ENCODE data around the gene ARMC12.
"Not testable (repeated sequence)": the region's sequence is repeated elsewhere in the genome, so short reads cannot be mapped to it uniquely, and the experiment has no call there.

ARMC12 gene

DNA sequence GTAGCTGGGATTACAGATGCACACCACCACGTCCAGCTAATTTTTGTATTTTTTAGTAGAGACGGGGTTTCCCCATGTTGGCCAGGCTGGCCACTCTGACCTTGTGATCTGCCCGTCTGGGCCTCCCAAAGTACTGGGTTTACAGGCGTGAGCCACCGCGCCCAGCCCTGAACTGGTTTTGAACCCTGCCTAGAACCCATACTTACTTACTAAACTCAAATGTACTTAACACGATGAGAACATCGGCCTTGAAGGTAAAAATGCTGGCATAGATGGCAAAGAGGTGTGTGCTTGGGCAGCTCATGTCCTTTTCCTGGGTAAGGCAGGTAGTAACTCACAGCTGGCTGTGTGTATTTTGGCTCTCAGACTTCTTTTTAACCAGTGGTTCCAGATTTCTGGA, 3.2 kb upstream of the ARMC12 start:
- Histone ChIP-seq H3K4me1 (ENCODE audit: control insufficient read depth in 2 of 2, insufficient read depth in 2 of 2, low read length in 2 of 2) (peaks cover 30 to 41% of the 10 kb centered on the region in 2 donors), H3K9ac (ENCODE audit: low read depth in 1 of 2, low read length in 2 of 2) (peak overlapping the region in 1 of 2 donors; percentile 8)

DNA sequence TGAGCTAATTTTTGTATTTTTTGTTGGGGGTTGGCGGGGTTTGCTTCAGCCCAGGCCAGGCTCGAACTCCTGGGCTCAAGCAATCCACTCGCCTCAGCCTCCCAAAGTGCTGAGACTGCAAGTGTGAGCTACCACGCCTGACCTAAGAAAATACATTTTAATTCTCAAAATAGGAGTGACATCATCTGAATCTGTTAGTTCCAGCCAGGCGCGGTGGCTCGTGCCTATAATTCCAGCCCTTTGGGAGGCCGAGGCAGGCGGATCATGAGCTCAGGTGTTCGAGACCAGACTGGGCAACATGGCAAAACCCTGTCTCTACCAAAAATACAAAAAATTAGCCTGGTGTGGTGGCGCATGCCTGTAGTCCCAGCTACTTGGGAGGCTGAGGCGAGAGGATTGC, 2.5 kb upstream of the ARMC12 start:
- not testable (repeated sequence) for H3K27me3 ChIP-seq (ENCODE audit: control insufficient read depth in 2 of 2, insufficient read depth in 2 of 2, low read length in 2 of 2); H3K27ac ChIP-seq (ENCODE audit: low read depth in 2 of 2, low read length in 2 of 2); H3K36me3 ChIP-seq (ENCODE audit: control insufficient read depth in 2 of 2, insufficient read depth in 2 of 2, low read length in 2 of 2); H3K9me3 ChIP-seq (ENCODE audit: control insufficient read depth in 2 of 2, low read length in 2 of 2); H3K4me3 ChIP-seq (ENCODE audit: low read length in 2 of 2)
- Histone ChIP-seq H3K4me1 (ENCODE audit: control insufficient read depth in 2 of 2, insufficient read depth in 2 of 2, low read length in 2 of 2) (peaks cover 24 to 34% of the 10 kb centered on the region in 2 donors), H3K9ac (ENCODE audit: low read depth in 1 of 2, low read length in 2 of 2) (peak overlapping the region in 1 of 2 donors; percentile 19)

More for the DNA sequence above, 3.2 kb upstream of the ARMC12 start:
- Histone ChIP-seq H3K9me3 (ENCODE audit: control insufficient read depth in 2 of 2, low read length in 2 of 2) (no peaks in the 10 kb centered on the region), H3K27ac (ENCODE audit: low read depth in 2 of 2, low read length in 2 of 2) (peak overlapping the region in 1 of 2 donors; percentile 2), H3K4me3 (ENCODE audit: low read length in 2 of 2) (no peak overlapping the region), H3K27me3 (ENCODE audit: control insufficient read depth in 2 of 2, insufficient read depth in 2 of 2, low read length in 2 of 2) (no peaks in the 10 kb centered on the region), H3K36me3 (ENCODE audit: control insufficient read depth in 2 of 2, insufficient read depth in 2 of 2, low read length in 2 of 2) (no peaks in the 10 kb centered on the region)

DNA sequence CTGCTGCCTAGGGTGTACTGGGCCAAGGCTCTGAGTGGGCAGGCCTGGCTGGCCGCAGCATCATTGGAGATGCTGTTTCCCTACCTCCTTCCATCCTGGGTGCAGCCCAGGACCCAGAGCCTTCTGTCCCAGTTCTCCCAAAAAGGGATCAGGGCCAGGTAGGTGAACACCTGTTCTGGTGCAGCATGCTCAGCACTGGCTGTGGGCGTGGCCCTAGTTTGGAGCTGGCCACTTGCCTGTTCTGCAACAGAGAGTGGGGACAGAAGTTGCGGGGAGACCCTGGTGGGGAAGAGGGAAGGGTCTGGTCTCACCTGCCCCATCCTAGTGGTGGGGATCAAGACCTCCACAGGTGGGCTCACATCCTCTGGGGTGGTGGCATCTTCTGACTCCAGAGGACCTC, 1.4 kb upstream of the ARMC12 start:
- peaks cover 20 to 30% of the 10 kb centered on the region in 2 donors for H3K4me1 ChIP-seq (ENCODE audit: control insufficient read depth in 2 of 2, insufficient read depth in 2 of 2, low read length in 2 of 2)
- H3K27ac ChIP-seq (ENCODE audit: low read depth in 2 of 2, low read length in 2 of 2): no peak overlapping the region
- no peaks in the 10 kb centered on the region for H3K9me3 ChIP-seq (ENCODE audit: control insufficient read depth in 2 of 2, low read length in 2 of 2)
- no peak overlapping the region for H3K4me3 ChIP-seq (ENCODE audit: low read length in 2 of 2)
- H3K9ac ChIP-seq (ENCODE audit: low read depth in 1 of 2, low read length in 2 of 2): peak overlapping the region in 1 of 2 donors; percentile 12
- no peaks in the 10 kb centered on the region for H3K36me3 ChIP-seq (ENCODE audit: control insufficient read depth in 2 of 2, insufficient read depth in 2 of 2, low read length in 2 of 2)
- no peaks in the 10 kb centered on the region for H3K27me3 ChIP-seq (ENCODE audit: control insufficient read depth in 2 of 2, insufficient read depth in 2 of 2, low read length in 2 of 2)

- no peak overlapping the region for H3K27ac ChIP-seq (ENCODE audit: low read depth in 2 of 2, low read length in 2 of 2)
Observed at GRCh38 chr6:35736253-35736894, 458 bp upstream of the ARMC12 start.

GRCh38 chr6:35737413-35738211, 780 bp downstream of the ARMC12 start:
- Histone ChIP-seq H3K4me3 (ENCODE audit: low read length in 2 of 2) (no peak overlapping the region), H3K27ac (ENCODE audit: low read depth in 2 of 2, low read length in 2 of 2) (no peak overlapping the region), H3K27me3 (ENCODE audit: control insufficient read depth in 2 of 2, insufficient read depth in 2 of 2, low read length in 2 of 2) (no peaks in the 10 kb centered on the region), H3K9ac (ENCODE audit: low read depth in 1 of 2, low read length in 2 of 2) (no peak overlapping the region), H3K4me1 (ENCODE audit: control insufficient read depth in 2 of 2, insufficient read depth in 2 of 2, low read length in 2 of 2) (peaks cover 9 to 13% of the 10 kb centered on the region in 2 donors), H3K9me3 (ENCODE audit: control insufficient read depth in 2 of 2, low read length in 2 of 2) (no peaks in the 10 kb centered on the region), H3K36me3 (ENCODE audit: control insufficient read depth in 2 of 2, insufficient read depth in 2 of 2, low read length in 2 of 2) (no peaks in the 10 kb centered on the region)

More at GRCh38 chr6:35736253-35736894, 458 bp upstream of the ARMC12 start:
- Histone ChIP-seq H3K4me3 (ENCODE audit: low read length in 2 of 2) (no peak overlapping the region), H3K36me3 (ENCODE audit: control insufficient read depth in 2 of 2, insufficient read depth in 2 of 2, low read length in 2 of 2) (no peaks in the 10 kb centered on the region), H3K9me3 (ENCODE audit: control insufficient read depth in 2 of 2, low read length in 2 of 2) (no peaks in the 10 kb centered on the region), H3K9ac (ENCODE audit: low read depth in 1 of 2, low read length in 2 of 2) (no peak overlapping the region), H3K4me1 (ENCODE audit: control insufficient read depth in 2 of 2, insufficient read depth in 2 of 2, low read length in 2 of 2) (peaks cover 14 to 22% of the 10 kb centered on the region in 2 donors), H3K27me3 (ENCODE audit: control insufficient read depth in 2 of 2, insufficient read depth in 2 of 2, low read length in 2 of 2) (no peaks in the 10 kb centered on the region)

GRCh38 chr6:35739645-35740524, 3.1 kb downstream of the ARMC12 start:
- Histone ChIP-seq H3K36me3 (ENCODE audit: control insufficient read depth in 2 of 2, insufficient read depth in 2 of 2, low read length in 2 of 2) (no peaks in the 10 kb centered on the region), H3K9ac (ENCODE audit: low read depth in 1 of 2, low read length in 2 of 2) (no peak overlapping the region), H3K27me3 (ENCODE audit: control insufficient read depth in 2 of 2, insufficient read depth in 2 of 2, low read length in 2 of 2) (no peaks in the 10 kb centered on the region), H3K4me3 (ENCODE audit: low read length in 2 of 2) (no peak overlapping the region), H3K27ac (ENCODE audit: low read depth in 2 of 2, low read length in 2 of 2) (peak overlapping the region; percentile 23 to 36), H3K4me1 (ENCODE audit: control insufficient read depth in 2 of 2, insufficient read depth in 2 of 2, low read length in 2 of 2) (peaks cover 7% of the 10 kb centered on the region in 2 donors), H3K9me3 (ENCODE audit: control insufficient read depth in 2 of 2, low read length in 2 of 2) (no peaks in the 10 kb centered on the region)

GRCh38 chr6:35742842-35743241, 6.0 kb downstream of the ARMC12 start:
- H3K9me3 ChIP-seq (ENCODE audit: control insufficient read depth in 2 of 2, low read length in 2 of 2): no peaks in the 10 kb centered on the region
- H3K36me3 ChIP-seq (ENCODE audit: control insufficient read depth in 2 of 2, insufficient read depth in 2 of 2, low read length in 2 of 2): no peaks in the 10 kb centered on the region
- H3K4me3 ChIP-seq (ENCODE audit: low read length in 2 of 2): no peak overlapping the region
- no peak overlapping the region for H3K27ac ChIP-seq (ENCODE audit: low read depth in 2 of 2, low read length in 2 of 2)
- peaks cover 7% of the 10 kb centered on the region in 2 donors for H3K4me1 ChIP-seq (ENCODE audit: control insufficient read depth in 2 of 2, insufficient read depth in 2 of 2, low read length in 2 of 2)
- no peaks in the 10 kb centered on the region for H3K27me3 ChIP-seq (ENCODE audit: control insufficient read depth in 2 of 2, insufficient read depth in 2 of 2, low read length in 2 of 2)
- H3K9ac ChIP-seq (ENCODE audit: low read depth in 1 of 2, low read length in 2 of 2): no peak overlapping the region

GRCh38 chr6:35745509-35745908, 8.7 kb downstream of the ARMC12 start:
- Histone ChIP-seq H3K27me3 (ENCODE audit: control insufficient read depth in 2 of 2, insufficient read depth in 2 of 2, low read length in 2 of 2) (no peaks in the 10 kb centered on the region), H3K4me1 (ENCODE audit: control insufficient read depth in 2 of 2, insufficient read depth in 2 of 2, low read length in 2 of 2) (no peaks in the 10 kb centered on the region), H3K9ac (ENCODE audit: low read depth in 1 of 2, low read length in 2 of 2) (no peak overlapping the region), H3K36me3 (ENCODE audit: control insufficient read depth in 2 of 2, insufficient read depth in 2 of 2, low read length in 2 of 2) (no peaks in the 10 kb centered on the region), H3K9me3 (ENCODE audit: control insufficient read depth in 2 of 2, low read length in 2 of 2) (no peaks in the 10 kb centered on the region), H3K4me3 (ENCODE audit: low read length in 2 of 2) (no peak overlapping the region), H3K27ac (ENCODE audit: low read depth in 2 of 2, low read length in 2 of 2) (no peak overlapping the region)

DNA sequence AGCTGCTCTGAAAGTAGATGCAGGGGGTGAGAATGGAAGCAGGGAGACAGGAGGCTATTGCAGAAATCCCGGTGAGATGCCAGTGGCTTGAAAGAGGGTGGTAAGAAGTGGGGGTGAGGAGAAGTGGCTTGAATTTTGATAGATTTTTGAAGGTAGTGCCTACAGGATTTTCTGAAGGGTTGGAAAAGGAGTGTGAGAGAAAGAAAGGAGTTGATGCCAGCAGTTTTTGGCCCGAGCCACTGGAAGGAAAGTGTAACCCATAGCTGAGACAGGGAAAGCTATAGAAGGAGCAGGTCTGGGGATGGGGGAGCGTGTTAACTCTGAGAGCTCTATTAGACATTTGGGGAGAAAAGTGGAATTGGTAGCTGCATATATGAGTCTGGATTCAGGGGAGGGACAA, 9.7 kb downstream of the ARMC12 start:
- Histone ChIP-seq H3K9me3 (ENCODE audit: control insufficient read depth in 2 of 2, low read length in 2 of 2) (no peaks in the 10 kb centered on the region), H3K9ac (ENCODE audit: low read depth in 1 of 2, low read length in 2 of 2) (no peak overlapping the region), H3K36me3 (ENCODE audit: control insufficient read depth in 2 of 2, insufficient read depth in 2 of 2, low read length in 2 of 2) (no peaks in the 10 kb centered on the region), H3K27me3 (ENCODE audit: control insufficient read depth in 2 of 2, insufficient read depth in 2 of 2, low read length in 2 of 2) (no peaks in the 10 kb centered on the region), H3K27ac (ENCODE audit: low read depth in 2 of 2, low read length in 2 of 2) (no peak overlapping the region), H3K4me1 (ENCODE audit: control insufficient read depth in 2 of 2, insufficient read depth in 2 of 2, low read length in 2 of 2) (no peaks in the 10 kb centered on the region), H3K4me3 (ENCODE audit: low read length in 2 of 2) (no peak overlapping the region)

GRCh38 chr6:35747877-35748276, 11.0 kb downstream of the ARMC12 start:
- Histone ChIP-seq H3K27me3 (ENCODE audit: control insufficient read depth in 2 of 2, insufficient read depth in 2 of 2, low read length in 2 of 2) (no peaks in the 10 kb centered on the region), H3K27ac (ENCODE audit: low read depth in 2 of 2, low read length in 2 of 2) (no peak overlapping the region), H3K36me3 (ENCODE audit: control insufficient read depth in 2 of 2, insufficient read depth in 2 of 2, low read length in 2 of 2) (no peaks in the 10 kb centered on the region), H3K9ac (ENCODE audit: low read depth in 1 of 2, low read length in 2 of 2) (no peak overlapping the region), H3K9me3 (ENCODE audit: control insufficient read depth in 2 of 2, low read length in 2 of 2) (no peaks in the 10 kb centered on the region), H3K4me1 (ENCODE audit: control insufficient read depth in 2 of 2, insufficient read depth in 2 of 2, low read length in 2 of 2) (no peaks in the 10 kb centered on the region), H3K4me3 (ENCODE audit: low read length in 2 of 2) (no peak overlapping the region)

All from mucosa of rectum (tissue), 2 donors.